ENCODE results near the gene MYO1E. TPM values are rescaled to one million over a fixed set of nuclear protein-coding genes. Genes with fewer than 3 reads are reported as not detected.
"Not testable (repeated sequence)": the region's sequence is repeated elsewhere in the genome, so short reads cannot be mapped to it uniquely, and the experiment has no call there.

MYO1E gene
- total RNA-seq, 1 experiment from 2014 or later, result 37.5 TPM

DNA sequence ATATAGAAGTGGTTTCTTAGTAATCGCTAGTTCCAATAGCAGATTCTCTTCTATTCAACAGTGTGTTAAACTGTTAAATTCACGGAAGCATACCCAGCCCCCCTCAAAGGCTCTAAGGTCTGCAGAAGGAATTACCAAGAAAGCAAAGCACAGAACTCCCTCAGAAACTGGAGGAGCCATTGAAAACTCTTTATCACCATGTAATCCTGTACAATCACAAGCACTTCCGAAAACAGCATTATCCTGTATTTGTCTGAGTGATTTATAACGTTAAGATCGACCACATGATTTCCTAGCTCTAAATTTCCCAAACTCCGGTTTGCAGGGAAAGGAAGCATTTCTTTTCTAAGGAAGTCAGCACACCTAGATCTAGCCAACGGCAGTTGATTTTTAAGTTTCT lies 20.0 kb downstream of the MYO1E start:
- no peak for DNase-seq (ENCODE audit: extremely low read depth, low read depth)

- no peak for DNase-seq (ENCODE audit: extremely low read depth, low read depth)
Observed at GRCh38 chr15:59352189-59352588, 20.5 kb downstream of the MYO1E start.

DNA sequence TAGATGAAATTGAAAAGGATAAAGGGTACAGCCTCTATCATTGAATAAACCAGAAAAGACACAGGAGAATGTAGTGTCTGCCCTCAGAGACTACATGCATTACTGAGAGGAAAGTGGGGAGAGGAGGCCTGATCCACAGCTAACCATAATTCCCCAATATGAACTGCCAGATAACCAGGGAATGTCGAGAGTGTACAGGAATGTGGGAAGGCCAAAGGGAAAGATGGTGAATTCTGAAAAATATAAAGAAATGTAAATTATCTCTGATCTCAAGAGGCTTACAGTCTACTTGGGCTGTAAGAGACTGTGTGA lies 22.3 kb downstream of the MYO1E start:
- DNase-seq (ENCODE audit: extremely low read depth, low read depth), result no peak

DNA sequence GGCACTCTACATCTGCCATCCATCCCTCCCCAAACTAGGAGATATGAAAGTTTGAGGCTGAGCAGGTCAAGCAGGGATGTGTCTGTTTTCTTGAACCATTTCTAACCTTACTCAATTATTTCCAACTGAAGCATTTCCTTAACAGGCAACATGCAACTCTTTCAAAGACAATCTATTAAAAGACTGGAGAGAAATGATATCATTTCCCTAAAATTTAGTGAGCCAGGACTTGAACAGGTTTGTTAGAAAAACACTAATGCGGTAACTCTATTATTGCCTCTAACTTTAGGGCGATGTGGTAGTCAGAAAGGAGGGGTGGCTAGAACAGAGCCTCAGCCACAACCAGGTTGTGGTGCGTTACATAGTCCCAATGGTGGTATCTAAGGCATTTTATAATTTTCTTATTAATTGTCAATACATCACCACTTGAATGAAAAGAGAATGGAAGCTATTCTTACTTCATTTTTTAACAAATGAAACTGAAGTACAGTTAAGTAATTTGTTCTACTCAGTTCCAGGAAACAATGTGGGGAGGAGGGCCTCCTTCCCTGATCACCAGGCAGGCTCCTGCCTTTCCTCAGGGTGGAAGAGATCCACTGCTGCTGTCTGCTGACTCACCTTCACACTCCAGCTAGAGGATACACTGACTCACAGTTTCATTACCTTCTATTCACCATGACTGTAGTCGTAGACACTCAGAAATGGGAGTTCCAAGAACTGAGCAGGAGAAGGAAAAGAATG lies 22.8 kb downstream of the MYO1E start:
- DNase-seq (ENCODE audit: extremely low read depth, low read depth), result peak; percentile 83

- DNase-seq (ENCODE audit: extremely low read depth, low read depth), result no peak
Observed at GRCh38 chr15:59347915-59348314, 24.8 kb downstream of the MYO1E start.

DNA sequence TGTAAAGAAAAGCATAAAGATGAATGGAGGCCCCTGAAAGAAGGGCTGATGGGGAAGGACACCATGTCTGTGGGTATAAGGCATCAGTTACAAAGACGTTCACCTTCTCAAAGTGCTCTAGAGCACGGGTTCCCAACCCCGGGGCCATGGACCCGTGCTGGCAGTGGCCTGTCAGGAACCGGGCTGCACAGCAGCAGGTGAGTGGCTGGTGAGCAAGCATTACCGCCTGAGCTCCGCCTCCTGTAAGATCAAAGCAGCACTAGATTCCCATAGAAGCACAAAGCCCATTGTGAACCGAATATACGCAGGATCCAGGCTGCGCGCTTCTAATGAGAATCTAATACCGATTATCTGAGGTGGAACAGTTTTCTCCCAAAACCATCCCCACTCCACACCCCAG lies 25.7 kb downstream of the MYO1E start:
- DNase-seq (ENCODE audit: extremely low read depth, low read depth), result no peak

GRCh38 chr15:59345326-59345725 lies 27.3 kb downstream of the MYO1E start:
- DNase-seq (ENCODE audit: extremely low read depth, low read depth), result no peak

- no peak for DNase-seq (ENCODE audit: extremely low read depth, low read depth)
Observed at GRCh38 chr15:59344311-59344710, 28.4 kb downstream of the MYO1E start.

DNA sequence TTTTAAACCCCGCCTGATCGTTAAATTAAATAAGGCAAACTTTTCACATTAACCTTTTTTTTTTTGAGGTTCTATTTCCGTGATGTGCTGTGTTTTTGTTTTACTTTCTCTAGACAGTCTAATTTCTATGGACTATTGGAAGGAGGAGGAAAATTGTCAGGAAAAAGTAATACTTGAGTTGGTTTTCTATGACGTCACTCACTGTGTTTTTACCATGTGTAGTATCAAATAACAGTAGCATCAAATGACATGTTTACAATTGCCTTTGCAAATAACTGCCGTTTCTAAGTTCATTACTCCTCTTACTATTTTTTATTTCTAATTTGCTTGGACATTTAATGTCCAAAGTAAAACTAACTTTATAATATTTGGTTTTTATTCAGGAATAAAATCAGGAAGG lies 32.3 kb downstream of the MYO1E start:
- no peak for DNase-seq (ENCODE audit: extremely low read depth, low read depth)

GRCh38 chr15:59339252-59339672 lies 33.4 kb downstream of the MYO1E start:
- DNase-seq (ENCODE audit: extremely low read depth, low read depth), result no peak

DNA sequence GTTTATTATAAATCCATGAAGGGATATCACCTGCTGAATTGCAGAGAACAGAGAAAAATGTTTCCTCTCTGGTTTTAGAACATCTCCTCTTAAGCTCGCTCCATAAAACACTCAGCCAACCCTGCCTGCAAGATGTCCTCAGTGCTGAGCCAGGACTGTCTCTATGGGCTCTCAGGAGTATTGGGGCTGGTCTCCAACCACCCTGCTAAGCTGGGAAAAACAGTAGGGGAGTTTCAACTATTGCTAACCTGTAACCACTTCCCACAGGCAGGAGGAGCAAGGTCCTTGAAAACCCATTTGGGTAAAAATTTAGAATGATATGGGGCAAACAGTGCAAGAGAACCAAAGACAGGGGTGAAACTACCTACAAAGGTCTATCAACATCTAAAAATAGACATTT lies 34.3 kb downstream of the MYO1E start:
- no peak for DNase-seq (ENCODE audit: extremely low read depth, low read depth)

DNA sequence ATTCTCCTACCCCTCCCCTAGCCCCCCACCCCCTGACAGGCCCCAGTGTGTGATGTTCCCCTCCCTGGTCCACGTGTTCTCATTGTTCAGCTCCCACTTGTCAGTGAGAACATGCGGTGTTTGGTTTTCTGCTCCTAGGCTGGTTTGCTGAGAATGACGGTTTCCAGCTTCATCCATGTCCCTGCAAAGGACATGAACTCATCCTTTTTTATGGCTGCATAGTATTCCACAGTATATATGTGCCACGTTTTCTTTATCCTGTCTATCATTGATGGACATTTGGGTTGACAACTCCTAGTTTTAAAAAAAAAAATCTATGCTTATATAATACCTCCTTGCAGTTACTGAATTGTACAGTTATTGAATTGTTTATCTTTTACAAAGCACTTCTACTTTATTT lies 35.9 kb downstream of the MYO1E start:
- not testable (repeated sequence) for DNase-seq (ENCODE audit: extremely low read depth, low read depth)

GRCh38 chr15:59335207-59335786 lies 37.4 kb downstream of the MYO1E start:
- DNase-seq (ENCODE audit: extremely low read depth, low read depth), result no peak

GRCh38 chr15:59334076-59334415 lies 38.6 kb downstream of the MYO1E start:
- DNase-seq (ENCODE audit: extremely low read depth, low read depth), result no peak

GRCh38 chr15:59333401-59334075 lies 39.1 kb downstream of the MYO1E start:
- no peak for DNase-seq (ENCODE audit: extremely low read depth, low read depth)

DNA sequence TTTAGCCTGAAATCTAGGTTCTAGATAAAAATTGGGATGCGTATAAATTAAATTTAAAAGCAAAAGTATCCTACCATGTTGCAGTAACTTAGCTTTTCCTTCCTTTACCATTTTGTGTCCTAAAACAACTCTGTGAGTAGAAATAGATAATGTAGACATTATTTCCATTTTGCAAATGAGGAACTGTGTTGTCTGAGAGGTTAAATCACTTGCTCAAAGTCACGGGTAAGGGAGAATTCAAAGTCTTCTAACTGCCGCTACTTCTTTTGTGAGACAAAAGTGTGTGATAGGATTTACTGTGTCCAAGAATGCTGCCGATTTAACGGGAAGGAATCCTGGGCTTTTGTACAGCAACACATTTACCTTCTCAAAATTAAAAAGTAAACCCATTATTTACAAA lies 40.7 kb downstream of the MYO1E start:
- no peak for DNase-seq (ENCODE audit: extremely low read depth, low read depth)

- DNase-seq (ENCODE audit: extremely low read depth, low read depth), result no peak
Observed at GRCh38 chr15:59330649-59331048, 42.0 kb downstream of the MYO1E start.

- DNase-seq (ENCODE audit: extremely low read depth, low read depth), result no peak
Observed at GRCh38 chr15:59329570-59330350, 42.9 kb downstream of the MYO1E start.

- DNase-seq (ENCODE audit: extremely low read depth, low read depth), result no peak
Observed at GRCh38 chr15:59329091-59329490, 43.6 kb downstream of the MYO1E start.

DNA sequence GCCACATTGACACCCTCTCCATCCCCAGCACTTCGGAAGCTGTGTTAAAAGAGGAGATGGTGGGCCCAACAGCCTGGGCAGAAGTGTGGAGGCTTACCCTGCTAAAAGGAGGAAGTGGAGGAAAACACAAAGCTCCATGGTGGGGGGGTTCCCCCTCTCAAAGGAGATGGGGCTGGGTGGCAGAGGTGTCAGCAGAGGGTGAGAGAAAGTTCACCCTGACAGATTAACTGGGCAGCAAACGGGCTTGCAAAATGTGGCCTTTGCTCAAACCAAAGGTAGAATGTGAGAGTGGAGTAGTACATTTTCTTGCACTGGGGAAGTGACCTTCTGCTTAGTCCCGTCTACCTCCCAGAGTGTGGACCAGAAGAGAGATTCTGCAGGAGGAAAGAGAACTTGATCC lies 44.7 kb downstream of the MYO1E start:
- no peak for DNase-seq (ENCODE audit: extremely low read depth, low read depth)

GRCh38 chr15:59326856-59327255 lies 45.8 kb downstream of the MYO1E start:
- DNase-seq (ENCODE audit: extremely low read depth, low read depth), result no peak
